OCI-LY3 (cell line): ENCODE measurements around the gene SREBF1.

Source experiments
- H2AFZ ChIP-seq: fragments of 200-600, 300-600 bp; shearing (Covaris generic); 2 replicates; pipeline ENCODE4 v1.6.0; 2014; ENCODE audit warnings: antibody characterized with exemption, low read depth, low read length
- H3K27ac ChIP-seq: fragments of 200-600, 300-600 bp; sonication (generic); 2 replicates; pipeline ENCODE4 v1.5.1; 2014; ENCODE audit warnings: mild to moderate bottlenecking, low read length, moderate library complexity, mixed read lengths
- H3K27me3 ChIP-seq: fragments of 200-600, 300-600 bp; sonication (generic); 2 replicates; pipeline ENCODE4 v1.6.1; 2014; ENCODE audit warnings: low read depth, low read length, mixed read lengths
- H3K36me3 ChIP-seq: fragments of 200-600, 300-600 bp; sonication (generic); replicated peaks from 2 replicates; pipeline ENCODE3; 2014; ENCODE audit warnings: low read depth, low read length, mixed read lengths
- H3K4me1 ChIP-seq: fragments of 300-600, 200-600 bp; sonication (generic); 2 replicates; pipeline ENCODE4 v1.6.1; 2014; ENCODE audit warnings: low read length, mixed read lengths
- H3K4me2 ChIP-seq: fragments of 200-600, 300-600 bp; sonication (generic); 2 replicates; pipeline ENCODE4 v1.6.1; 2014; ENCODE audit warnings: low read length, mixed read lengths
- H3K4me3 ChIP-seq: fragments of 300-600, 200-600 bp; sonication (generic); 2 replicates; pipeline ENCODE4 v1.5.1; 2014; ENCODE audit warnings: antibody characterized with exemption, mild to moderate bottlenecking, low read length, moderate library complexity
- H3K79me2 ChIP-seq: fragments of 300-600, 200-600 bp; shearing (Covaris generic); 2 replicates; pipeline ENCODE4 v1.6.1; 2014; ENCODE audit warnings: mild to moderate bottlenecking, low read length, mixed read lengths
- H3K9ac ChIP-seq: fragments of 300-600, 200-600 bp; shearing (Covaris generic); 2 replicates; pipeline ENCODE4 v1.6.0; 2014; ENCODE audit warnings: mild to moderate bottlenecking, low read length, moderate library complexity
- H3K9me3 ChIP-seq: fragments of 200-600, 300-600 bp; shearing (Covaris generic); 2 replicates; pipeline ENCODE4 v1.6.1; 2014; ENCODE audit warnings: low read length, mixed read lengths; ENCODE audit not compliant: insufficient read depth
- H4K20me1 ChIP-seq: fragments of 200-600, 300-600 bp; sonication (generic); 2 replicates; pipeline ENCODE4 v1.6.1; 2016; ENCODE audit warnings: low read length, mixed read lengths; ENCODE audit not compliant: insufficient read depth
- EZH2phosphoT487 ChIP-seq: fragments of 200-600 bp; shearing (Covaris generic); IDR thresholded peaks from 2 replicates; pipeline ENCODE4 v1.6.1; 2018; ENCODE audit warnings: antibody characterized with exemption, mixed run types, low read depth
- TF ChIP-seq, protein P1 (sequence below): fragments of 200-600, 300-600 bp; sonication (generic); IDR thresholded peaks from 2 replicates; pipeline ENCODE4 v1.5.1; 2014; ENCODE audit warnings: antibody characterized with exemption, low read length, low read depth

The SREBF1 gene

GRCh38 chr17:17836818-17837379 is at the start of gene SREBF1:
SREBF1 (minus strand) TSS chr17:17836986; CDS start chr17:17836817, 169 bp downstream.
- peak within 1 kb of the TSS; percentile 94 for H3K4me2 ChIP-seq
- H3K4me3 ChIP-seq, result peak within 1 kb of the TSS; percentile 86
- peaks cover 8% of the 10 kb centered on the region; the same call in 1 of the 2 replicates for H4K20me1 ChIP-seq
- H3K36me3 ChIP-seq, result no peaks in the 10 kb centered on the region
- no peak for TF ChIP-seq EZH2phosphoT487
- TF ChIP-seq, protein P1, sequence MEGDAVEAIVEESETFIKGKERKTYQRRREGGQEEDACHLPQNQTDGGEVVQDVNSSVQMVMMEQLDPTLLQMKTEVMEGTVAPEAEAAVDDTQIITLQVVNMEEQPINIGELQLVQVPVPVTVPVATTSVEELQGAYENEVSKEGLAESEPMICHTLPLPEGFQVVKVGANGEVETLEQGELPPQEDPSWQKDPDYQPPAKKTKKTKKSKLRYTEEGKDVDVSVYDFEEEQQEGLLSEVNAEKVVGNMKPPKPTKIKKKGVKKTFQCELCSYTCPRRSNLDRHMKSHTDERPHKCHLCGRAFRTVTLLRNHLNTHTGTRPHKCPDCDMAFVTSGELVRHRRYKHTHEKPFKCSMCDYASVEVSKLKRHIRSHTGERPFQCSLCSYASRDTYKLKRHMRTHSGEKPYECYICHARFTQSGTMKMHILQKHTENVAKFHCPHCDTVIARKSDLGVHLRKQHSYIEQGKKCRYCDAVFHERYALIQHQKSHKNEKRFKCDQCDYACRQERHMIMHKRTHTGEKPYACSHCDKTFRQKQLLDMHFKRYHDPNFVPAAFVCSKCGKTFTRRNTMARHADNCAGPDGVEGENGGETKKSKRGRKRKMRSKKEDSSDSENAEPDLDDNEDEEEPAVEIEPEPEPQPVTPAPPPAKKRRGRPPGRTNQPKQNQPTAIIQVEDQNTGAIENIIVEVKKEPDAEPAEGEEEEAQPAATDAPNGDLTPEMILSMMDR, result no peak
- H3K27ac ChIP-seq, result peak within 1 kb of the TSS; percentile 84
- peaks cover 55% of the 10 kb centered on the region for H3K4me1 ChIP-seq
- peak within 1 kb of the TSS; percentile 86 for H3K9ac ChIP-seq
- no peak within 1 kb of the TSS for H2AFZ ChIP-seq
- H3K27me3 ChIP-seq, result no peaks in the 10 kb centered on the region
- peaks cover 26% of the 10 kb centered on the region for H3K79me2 ChIP-seq
- no peaks in the 10 kb centered on the region for H3K9me3 ChIP-seq

GRCh38 chr17:17886226-17886625 is 49.4 kb upstream of the SREBF1 start:
- Histone ChIP-seq H3K4me1 (no peaks in the 10 kb centered on the region), H3K27me3 (no peaks in the 10 kb centered on the region), H3K27ac (no peak overlapping the region), H3K9me3 (no peaks in the 10 kb centered on the region), H3K36me3 (no peaks in the 10 kb centered on the region), H3K4me2 (no peak overlapping the region), H2AFZ (no peak overlapping the region), H3K79me2 (no peaks in the 10 kb centered on the region), H4K20me1 (no peaks in the 10 kb centered on the region), H3K4me3 (no peak overlapping the region), H3K9ac (no peak overlapping the region)
- TF ChIP-seq EZH2phosphoT487, result no peak
- TF ChIP-seq, protein P1, result no peak

- Histone ChIP-seq H3K9me3 (no peaks in the 10 kb centered on the region), H3K4me2 (no peak overlapping the region), H3K27me3 (no peaks in the 10 kb centered on the region), H3K4me3 (no peak overlapping the region), H3K27ac (no peak overlapping the region), H2AFZ (no peak overlapping the region), H3K4me1 (no peaks in the 10 kb centered on the region), H3K9ac (no peak overlapping the region), H3K79me2 (no peaks in the 10 kb centered on the region), H4K20me1 (no peaks in the 10 kb centered on the region), H3K36me3 (no peaks in the 10 kb centered on the region)
- no peak for TF ChIP-seq EZH2phosphoT487
- TF ChIP-seq, protein P1, result no peak
Measured at GRCh38 chr17:17884391-17885357, 47.9 kb upstream of the SREBF1 start.

DNA sequence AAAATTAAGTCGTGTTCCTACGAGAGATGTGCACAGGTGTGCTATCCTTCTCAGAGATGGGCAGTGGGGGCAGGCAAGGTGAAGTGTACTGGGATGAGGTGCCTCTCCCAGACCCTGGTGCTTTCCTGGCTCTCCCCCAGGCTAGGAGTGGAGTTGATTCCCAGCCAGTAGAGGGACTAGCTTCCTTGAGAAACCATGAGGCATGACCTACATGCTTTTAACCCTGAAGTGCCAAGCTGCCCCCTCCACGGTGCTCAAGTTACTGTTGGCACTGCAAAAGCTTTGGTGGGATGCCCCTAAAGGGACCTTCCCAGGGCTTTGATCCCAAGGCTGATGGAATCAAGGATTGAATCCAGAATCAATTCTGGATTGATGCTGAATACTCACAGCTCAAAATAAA is 47.0 kb upstream of the SREBF1 start:
- Histone ChIP-seq H3K79me2 (no peaks in the 10 kb centered on the region), H3K27me3 (no peaks in the 10 kb centered on the region), H3K9ac (no peak overlapping the region), H3K4me1 (no peaks in the 10 kb centered on the region), H3K4me3 (no peak overlapping the region), H3K36me3 (no peaks in the 10 kb centered on the region), H2AFZ (no peak overlapping the region), H3K9me3 (no peaks in the 10 kb centered on the region), H3K27ac (no peak overlapping the region), H4K20me1 (no peaks in the 10 kb centered on the region), H3K4me2 (no peak overlapping the region)
- TF ChIP-seq EZH2phosphoT487, result no peak
- TF ChIP-seq, protein P1, result no peak
